ENCODE measurements around the gene ATP6V1C2.
A peak's percentile ranks its signal among the peaks of the same experiment; 100 is the strongest.

The ATP6V1C2 gene

GRCh38 chr2:10775021-10775780 is 53.8 kb downstream of the ATP6V1C2 start:
- Histone ChIP-seq H2BK120ac (ENCODE audit: low read depth, low read length) (no peak overlapping the region), H3K4me2 (ENCODE audit: low read length, poor library complexity, severe bottlenecking) (no peak overlapping the region), H3K9me3 (ENCODE audit: control insufficient read depth, low read length) (no peaks in the 10 kb centered on the region), H2AK5ac (ENCODE audit: low read length, severe bottlenecking) (no peak overlapping the region), H3K27ac (ENCODE audit: low read length, poor library complexity, severe bottlenecking) (no peak overlapping the region), H3K14ac (ENCODE audit: low read length in 2 of 2) (no peak overlapping the region), H3K27me3 (ENCODE audit: control insufficient read depth in 1 of 2, insufficient read depth in 1 of 2, low read length in 2 of 2) (peaks cover 10% of the 10 kb centered on the region in 2 experiments), H2BK15ac (ENCODE audit: low read depth, poor library complexity, severe bottlenecking) (no peak overlapping the region), H2BK5ac (ENCODE audit: low read depth, low read length, poor library complexity, severe bottlenecking) (no peak overlapping the region), H3K79me1 (replicated peaks; ENCODE audit: low read length, poor library complexity, severe bottlenecking) (peaks cover 9% of the 10 kb centered on the region), H4K91ac (ENCODE audit: low read length) (no peak overlapping the region), H4K8ac (ENCODE audit: low read length) (no peak overlapping the region), H3K9ac (ENCODE audit: low read length) (no peak overlapping the region), H3K23ac (ENCODE audit: low read length in 2 of 2) (no peak overlapping the region), H3K4ac (ENCODE audit: low read depth in 1 of 2, low read length in 2 of 2) (no peak overlapping the region), H3K18ac (ENCODE audit: low read depth in 1 of 2, low read length in 2 of 2) (no peak overlapping the region), H3K4me1 (ENCODE audit: control insufficient read depth, insufficient read depth, low read depth, low read length) (peaks cover 3% of the 10 kb centered on the region), H3K36me3 (ENCODE audit: control insufficient read depth in 1 of 2, insufficient read depth in 2 of 2, low read depth in 1 of 2, low read length in 2 of 2) (peaks cover 16 to 43% of the 10 kb centered on the region in 2 experiments), H3K4me3 (ENCODE audit: insufficient read depth in 1 of 2, low read depth in 1 of 2, low read length in 2 of 2) (no peak overlapping the region), H2AFZ (ENCODE audit: low read depth, low read length) (no peak overlapping the region), H2BK12ac (ENCODE audit: low read length in 2 of 2) (no peak overlapping the region)
- DNase-seq: no peak
- WGBS: 90% methylated on average over 23 of the region's 23 CpGs

DNA sequence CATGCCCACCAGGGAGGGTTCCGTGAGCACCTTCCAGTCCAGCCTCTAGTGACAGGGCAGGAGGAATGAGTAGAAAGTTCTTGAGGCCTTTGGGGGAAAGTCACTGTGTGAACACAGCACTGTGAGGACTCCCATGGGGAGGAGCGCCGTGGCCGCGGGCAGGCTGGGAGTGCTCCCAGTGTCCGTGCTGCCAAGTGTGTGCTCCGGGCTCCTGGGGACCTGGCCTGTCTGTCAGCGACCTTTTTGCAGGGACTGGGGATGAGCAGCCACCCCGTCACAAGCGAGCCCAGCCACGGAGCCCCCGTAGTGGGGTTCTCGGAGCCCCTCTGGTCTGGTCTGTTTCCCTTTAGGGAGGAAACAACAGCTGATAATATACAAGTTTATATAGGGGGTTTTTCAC is 54.4 kb downstream of the ATP6V1C2 start:
- no peak overlapping the region for H4K91ac ChIP-seq (ENCODE audit: low read length)
- no peak overlapping the region for H2AK5ac ChIP-seq (ENCODE audit: low read length, severe bottlenecking)
- H3K27ac ChIP-seq (ENCODE audit: low read length, poor library complexity, severe bottlenecking): no peak overlapping the region
- DNase-seq: no peak
- H2BK5ac ChIP-seq (ENCODE audit: low read depth, low read length, poor library complexity, severe bottlenecking): no peak overlapping the region
- H3K27me3 ChIP-seq (ENCODE audit: control insufficient read depth in 1 of 2, insufficient read depth in 1 of 2, low read length in 2 of 2): peaks cover 5 to 9% of the 10 kb centered on the region in 2 experiments
- H3K9me3 ChIP-seq (ENCODE audit: control insufficient read depth, low read length): no peaks in the 10 kb centered on the region
- H3K4ac ChIP-seq (ENCODE audit: low read depth in 1 of 2, low read length in 2 of 2): no peak overlapping the region
- no peak overlapping the region for H3K9ac ChIP-seq (ENCODE audit: low read length)
- no peak overlapping the region for H3K14ac ChIP-seq (ENCODE audit: low read length in 2 of 2)
- H3K4me1 ChIP-seq (ENCODE audit: control insufficient read depth, insufficient read depth, low read depth, low read length): peaks cover 3% of the 10 kb centered on the region
- H2BK120ac ChIP-seq (ENCODE audit: low read depth, low read length): no peak overlapping the region
- no peak overlapping the region for H3K18ac ChIP-seq (ENCODE audit: low read depth in 1 of 2, low read length in 2 of 2)
- WGBS: 93% methylated on average over 12 of the region's 13 CpGs
- peaks cover 13% of the 10 kb centered on the region for H3K79me1 ChIP-seq (replicated peaks; ENCODE audit: low read length, poor library complexity, severe bottlenecking)
- H3K23ac ChIP-seq (ENCODE audit: low read length in 2 of 2): no peak overlapping the region
- H2BK15ac ChIP-seq (ENCODE audit: low read depth, poor library complexity, severe bottlenecking): no peak overlapping the region
- H3K4me2 ChIP-seq (ENCODE audit: low read length, poor library complexity, severe bottlenecking): no peak overlapping the region
- no peak overlapping the region for H3K4me3 ChIP-seq (ENCODE audit: insufficient read depth in 1 of 2, low read depth in 1 of 2, low read length in 2 of 2)
- no peak overlapping the region for H4K8ac ChIP-seq (ENCODE audit: low read length)
- no peak overlapping the region for H2AFZ ChIP-seq (ENCODE audit: low read depth, low read length)
- H3K36me3 ChIP-seq (ENCODE audit: control insufficient read depth in 1 of 2, insufficient read depth in 2 of 2, low read depth in 1 of 2, low read length in 2 of 2): peaks cover 21 to 49% of the 10 kb centered on the region in 2 experiments
- H2BK12ac ChIP-seq (ENCODE audit: low read length in 2 of 2): no peak overlapping the region

DNA sequence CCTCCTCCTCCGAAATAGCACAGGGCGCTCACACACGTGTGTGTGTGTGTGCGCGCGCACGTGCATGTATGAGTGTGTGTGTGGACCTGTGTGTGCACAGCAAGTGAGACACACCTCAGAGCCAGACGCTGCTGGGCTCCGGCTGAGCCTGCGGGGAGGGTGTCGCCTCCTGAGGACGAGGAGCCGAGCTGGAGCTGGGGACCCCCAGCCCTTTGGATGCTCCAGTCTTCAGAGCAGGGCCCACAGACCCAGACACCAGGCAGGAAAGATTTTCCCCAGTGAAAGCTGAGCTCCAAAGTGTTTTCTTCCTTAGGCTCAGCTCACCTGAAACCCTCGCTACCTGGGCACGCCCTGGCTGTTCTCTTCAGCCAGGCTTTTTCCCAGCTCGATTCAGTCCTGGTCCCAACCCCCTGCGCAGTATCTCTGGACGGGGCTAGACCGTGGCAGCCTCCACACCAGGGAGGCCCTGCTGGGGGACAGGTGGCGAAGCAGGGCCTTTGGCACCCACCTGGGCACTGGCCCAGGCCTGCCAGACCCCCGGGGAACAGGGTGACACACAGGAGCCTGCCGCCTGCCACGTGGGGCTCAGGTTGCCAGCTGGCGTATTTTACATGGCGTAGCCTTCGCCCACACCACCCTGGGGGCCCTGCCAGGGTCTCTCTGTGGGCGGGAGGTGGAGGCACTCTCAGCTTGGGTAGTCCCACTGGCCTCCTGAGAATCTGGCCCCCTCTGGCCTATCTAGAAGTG is 55.0 kb downstream of the ATP6V1C2 start:
- no peak for DNase-seq
- 91% methylated on average over 27 of the region's 27 CpGs for WGBS
- no peak overlapping the region for H3K9ac ChIP-seq (ENCODE audit: low read length)
- no peak overlapping the region for H3K14ac ChIP-seq (ENCODE audit: low read length in 2 of 2)
- no peak overlapping the region for H2AFZ ChIP-seq (ENCODE audit: low read depth, low read length)
- H3K4me3 ChIP-seq (ENCODE audit: insufficient read depth in 1 of 2, low read depth in 1 of 2, low read length in 2 of 2): no peak overlapping the region
- no peaks in the 10 kb centered on the region for H3K9me3 ChIP-seq (ENCODE audit: control insufficient read depth, low read length)
- H3K18ac ChIP-seq (ENCODE audit: low read depth in 1 of 2, low read length in 2 of 2): no peak overlapping the region
- H3K79me1 ChIP-seq (replicated peaks; ENCODE audit: low read length, poor library complexity, severe bottlenecking): peaks cover 14% of the 10 kb centered on the region
- H3K27ac ChIP-seq (ENCODE audit: low read length, poor library complexity, severe bottlenecking): no peak overlapping the region
- H4K91ac ChIP-seq (ENCODE audit: low read length): peak overlapping the region; percentile 9
- H2BK120ac ChIP-seq (ENCODE audit: low read depth, low read length): no peak overlapping the region
- H3K4me1 ChIP-seq (ENCODE audit: control insufficient read depth, insufficient read depth, low read depth, low read length): peaks cover 3% of the 10 kb centered on the region
- H3K23ac ChIP-seq (ENCODE audit: low read length in 2 of 2): no peak overlapping the region
- H3K4me2 ChIP-seq (ENCODE audit: low read length, poor library complexity, severe bottlenecking): no peak overlapping the region
- H2BK15ac ChIP-seq (ENCODE audit: low read depth, poor library complexity, severe bottlenecking): no peak overlapping the region
- H3K27me3 ChIP-seq (ENCODE audit: control insufficient read depth in 1 of 2, insufficient read depth in 1 of 2, low read length in 2 of 2): peaks cover under 1 to 5% of the 10 kb centered on the region in 2 experiments
- H3K4ac ChIP-seq (ENCODE audit: low read depth in 1 of 2, low read length in 2 of 2): no peak overlapping the region
- no peak overlapping the region for H2BK5ac ChIP-seq (ENCODE audit: low read depth, low read length, poor library complexity, severe bottlenecking)
- H2AK5ac ChIP-seq (ENCODE audit: low read length, severe bottlenecking): no peak overlapping the region
- H2BK12ac ChIP-seq (ENCODE audit: low read length in 2 of 2): no peak overlapping the region
- H3K36me3 ChIP-seq (ENCODE audit: control insufficient read depth in 1 of 2, insufficient read depth in 2 of 2, low read depth in 1 of 2, low read length in 2 of 2): peaks cover 26 to 54% of the 10 kb centered on the region in 2 experiments
- H4K8ac ChIP-seq (ENCODE audit: low read length): no peak overlapping the region

DNA sequence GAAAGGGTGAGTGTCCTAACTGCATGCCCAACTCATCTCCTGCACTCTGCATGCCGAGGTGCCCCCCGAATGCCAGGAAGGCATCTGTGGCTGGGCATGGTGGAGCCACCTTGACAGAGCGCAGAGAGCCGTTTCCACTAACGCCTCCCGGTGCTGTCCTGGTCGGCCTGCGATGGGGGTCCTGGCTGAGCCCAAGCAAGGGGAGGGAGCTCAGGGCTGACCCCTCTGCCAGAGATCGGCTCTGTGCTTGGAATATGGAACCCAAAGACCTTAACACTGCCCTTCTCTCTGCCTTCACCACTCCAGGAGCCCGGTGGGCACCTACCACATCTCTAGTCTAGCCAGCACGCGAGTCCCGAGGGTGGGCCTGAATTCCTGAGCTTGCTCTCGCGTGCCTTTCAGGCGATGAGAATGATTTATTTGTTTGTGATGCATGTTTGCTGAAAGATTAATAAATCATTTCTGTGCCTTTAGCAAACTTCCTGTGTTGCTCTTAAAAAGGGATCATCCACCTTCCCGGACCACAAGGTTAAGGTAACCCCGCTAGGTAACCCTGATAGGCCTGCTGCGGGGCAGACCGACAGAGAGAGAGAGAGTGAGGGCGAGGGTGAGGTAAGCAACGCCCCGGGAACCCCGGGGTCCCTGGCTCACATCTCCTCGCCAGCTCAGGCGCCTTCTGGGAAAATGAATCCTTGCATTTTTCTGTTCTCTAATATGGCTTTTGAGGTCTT is 55.8 kb downstream of the ATP6V1C2 start:
- no peak overlapping the region for H2BK5ac ChIP-seq (ENCODE audit: low read depth, low read length, poor library complexity, severe bottlenecking)
- no peak overlapping the region for H2AFZ ChIP-seq (ENCODE audit: low read depth, low read length)
- no peak overlapping the region for H3K4me2 ChIP-seq (ENCODE audit: low read length, poor library complexity, severe bottlenecking)
- no peak overlapping the region for H3K27ac ChIP-seq (ENCODE audit: low read length, poor library complexity, severe bottlenecking)
- H2AK5ac ChIP-seq (ENCODE audit: low read length, severe bottlenecking): no peak overlapping the region
- H3K18ac ChIP-seq (ENCODE audit: low read depth in 1 of 2, low read length in 2 of 2): no peak overlapping the region
- H3K9me3 ChIP-seq (ENCODE audit: control insufficient read depth, low read length): no peaks in the 10 kb centered on the region
- no peak overlapping the region for H2BK120ac ChIP-seq (ENCODE audit: low read depth, low read length)
- no peak overlapping the region for H2BK15ac ChIP-seq (ENCODE audit: low read depth, poor library complexity, severe bottlenecking)
- H3K36me3 ChIP-seq (ENCODE audit: control insufficient read depth in 1 of 2, insufficient read depth in 2 of 2, low read depth in 1 of 2, low read length in 2 of 2): peaks cover 35 to 60% of the 10 kb centered on the region in 2 experiments
- H3K27me3 ChIP-seq (ENCODE audit: control insufficient read depth in 1 of 2, insufficient read depth in 1 of 2, low read length in 2 of 2): no peaks in the 10 kb centered on the region
- peak overlapping the region; percentile 9 for H4K91ac ChIP-seq (ENCODE audit: low read length)
- no peak overlapping the region for H2BK12ac ChIP-seq (ENCODE audit: low read length in 2 of 2)
- no peak overlapping the region for H3K9ac ChIP-seq (ENCODE audit: low read length)
- H3K4ac ChIP-seq (ENCODE audit: low read depth in 1 of 2, low read length in 2 of 2): no peak overlapping the region
- peaks cover 3% of the 10 kb centered on the region for H3K4me1 ChIP-seq (ENCODE audit: control insufficient read depth, insufficient read depth, low read depth, low read length)
- H3K14ac ChIP-seq (ENCODE audit: low read length in 2 of 2): no peak overlapping the region
- no peak overlapping the region for H3K23ac ChIP-seq (ENCODE audit: low read length in 2 of 2)
- H3K4me3 ChIP-seq (ENCODE audit: insufficient read depth in 1 of 2, low read depth in 1 of 2, low read length in 2 of 2): no peak overlapping the region
- WGBS: 94% methylated on average over 26 of the region's 26 CpGs
- DNase-seq: no peak
- H4K8ac ChIP-seq (ENCODE audit: low read length): no peak overlapping the region
- peaks cover 22% of the 10 kb centered on the region for H3K79me1 ChIP-seq (replicated peaks; ENCODE audit: low read length, poor library complexity, severe bottlenecking)
